H9 (cell line): Measurements from ENCODE around the gene NEK4. TPM values are rescaled to one million over a fixed set of nuclear protein-coding genes. Genes with fewer than 3 reads are reported as not detected.
A peak's percentile ranks its signal among the peaks of the same experiment; 100 is the strongest.

ENCODE experiments used
- DNase-seq: peaks from one replicate; pipeline ENCODE4 v3.0.0-alpha.2; 2017
- H2AFZ ChIP-seq: one replicate; pipeline ENCODE4 v1.6.1; 2013; ENCODE audit warnings: mild to moderate bottlenecking, low read length, control low read depth, moderate library complexity
- H2AK5ac ChIP-seq: 2 replicates; pipeline ENCODE4 v1.6.1; 2013; ENCODE audit warnings: low read length, control low read depth, mixed read lengths; ENCODE audit not compliant: insufficient read length
- H2BK120ac ChIP-seq: one replicate; pipeline ENCODE4 v1.6.1; 2013; ENCODE audit warnings: low read depth, mild to moderate bottlenecking, low read length, control low read depth, inconsistent platforms; ENCODE audit not compliant: poor library complexity, severe bottlenecking
- H2BK12ac ChIP-seq: 2 replicates; pipeline ENCODE4 v1.6.1; 2013; ENCODE audit warnings: low read length, control low read depth, mixed read lengths, low read depth; ENCODE audit not compliant: insufficient read length
- H2BK15ac ChIP-seq: 2 replicates; pipeline ENCODE4 v1.6.1; 2013; ENCODE audit warnings: low read depth, low read length, control low read depth
- H2BK20ac ChIP-seq: one replicate; pipeline ENCODE4 v1.6.1; 2013; ENCODE audit warnings: low read depth, mild to moderate bottlenecking, low read length, control low read depth, inconsistent platforms; ENCODE audit not compliant: poor library complexity, severe bottlenecking
- H2BK5ac ChIP-seq: 2 replicates; pipeline ENCODE4 v1.6.1; 2013; ENCODE audit warnings: low read length, control low read depth, mixed read lengths; ENCODE audit not compliant: insufficient read length
- H3K14ac ChIP-seq: 2 replicates; pipeline ENCODE4 v1.6.1; 2013; ENCODE audit warnings: low read length, control low read depth; ENCODE audit not compliant: insufficient read depth
- H3K18ac ChIP-seq: 2 replicates; pipeline ENCODE4 v1.6.1; 2013; ENCODE audit warnings: low read depth, mild to moderate bottlenecking, mixed read lengths, low read length, control low read depth; ENCODE audit not compliant: insufficient read length
- H3K23ac ChIP-seq: 2 replicates; pipeline ENCODE4 v1.6.1; 2013; ENCODE audit warnings: low read length, control low read depth, mixed read lengths, low read depth; ENCODE audit not compliant: insufficient read length
- H3K23me2 ChIP-seq: 2 replicates; pipeline ENCODE4 v1.6.1; 2013; ENCODE audit warnings: low read depth, mild to moderate bottlenecking, mixed read lengths, low read length, control low read depth; ENCODE audit not compliant: insufficient read length, poor library complexity, severe bottlenecking
- H3K27ac ChIP-seq: 2 replicates; pipeline ENCODE4 v1.5.1; 2013; ENCODE audit warnings: low read length, control low read depth, mixed read lengths, low read depth; ENCODE audit not compliant: insufficient read length
- H3K27me3 ChIP-seq: 2 replicates; pipeline ENCODE4 v1.6.1; 2013; ENCODE audit warnings: low read length, control low read depth, inconsistent platforms; ENCODE audit not compliant: insufficient read depth
- H3K4ac ChIP-seq: 2 replicates; pipeline ENCODE4 v1.6.1; 2013; ENCODE audit warnings: low read depth, mild to moderate bottlenecking, control low read depth, inconsistent platforms, low read length, moderate library complexity
- H3K4me1 ChIP-seq: 2 replicates; pipeline ENCODE4 v1.6.1; 2013; ENCODE audit warnings: low read length, control low read depth, inconsistent platforms; ENCODE audit not compliant: insufficient read depth
- H3K4me2 ChIP-seq: 2 replicates; pipeline ENCODE4 v1.6.1; 2013; ENCODE audit warnings: low read length, control low read depth, mixed read lengths; ENCODE audit not compliant: insufficient read length, insufficient read depth
- H3K56ac ChIP-seq: 2 replicates; pipeline ENCODE4 v1.6.1; 2013; ENCODE audit warnings: low read depth, mild to moderate bottlenecking, mixed read lengths, low read length, control low read depth; ENCODE audit not compliant: insufficient read length
- H3K79me1 ChIP-seq: 2 replicates; pipeline ENCODE4 v1.6.1; 2013; ENCODE audit warnings: low read depth, mild to moderate bottlenecking, moderate library complexity, low read length, control low read depth, inconsistent platforms; ENCODE audit not compliant: insufficient read depth, poor library complexity, severe bottlenecking
- H3K79me2 ChIP-seq: 2 replicates; pipeline ENCODE4 v1.6.1; 2013; ENCODE audit warnings: low read length, control low read depth, inconsistent platforms; ENCODE audit not compliant: insufficient read depth
- H3K9ac ChIP-seq: 2 replicates; pipeline ENCODE4 v1.6.1; 2013; ENCODE audit warnings: low read length, control low read depth, mixed read lengths; ENCODE audit not compliant: insufficient read length; ENCODE audit errors: extremely low read depth
- H3K9me3 ChIP-seq: one replicate; pipeline ENCODE4 v1.6.1; 2013; ENCODE audit warnings: low read depth, low read length, inconsistent platforms; ENCODE audit not compliant: control insufficient read depth
- H3T11ph ChIP-seq: one replicate; pipeline ENCODE4 v1.6.1; 2013; ENCODE audit warnings: mild to moderate bottlenecking, low read length, control low read depth, inconsistent platforms
- H4K20me1 ChIP-seq: one replicate; pipeline ENCODE4 v1.6.1; 2013; ENCODE audit not compliant: control insufficient read depth, insufficient read length, insufficient read depth
- H4K5ac ChIP-seq: 2 replicates; pipeline ENCODE4 v1.6.1; 2013; ENCODE audit warnings: low read depth, mild to moderate bottlenecking, mixed read lengths, low read length, control low read depth; ENCODE audit not compliant: insufficient read length
- H4K8ac ChIP-seq: replicated peaks from 2 replicates; pipeline ENCODE4 v1.6.1; 2013; ENCODE audit warnings: low read length, control low read depth, mixed read lengths, low read depth; ENCODE audit not compliant: insufficient read length
- H4K91ac ChIP-seq: 2 replicates; pipeline ENCODE4 v1.6.1; 2013; ENCODE audit warnings: low read depth, mild to moderate bottlenecking, moderate library complexity, mixed read lengths, low read length, control low read depth; ENCODE audit not compliant: insufficient read length
- H3K27ac Mint-ChIP-seq, 3 experiments: 2 replicates in 2 of 3; 3 replicates in 1 of 3; pipeline ENCODE4 v1.8.0; 2020 to 2021; ENCODE audit warnings: mixed read lengths in 3 of 3, mild to moderate bottlenecking in 1 of 3, moderate library complexity in 1 of 3
- H3K27me3 Mint-ChIP-seq: 2 replicates; pipeline ENCODE4 v1.8.0; 2021; ENCODE audit warnings: low read depth, mild to moderate bottlenecking, moderate library complexity, mixed read lengths
- H3K36me3 Mint-ChIP-seq, 3 experiments: 2 replicates in 2 of 3; 3 replicates in 1 of 3; pipeline ENCODE4 v1.8.0; 2020 to 2021; ENCODE audit warnings: low read depth in 3 of 3, mixed read lengths in 3 of 3; ENCODE audit not compliant: insufficient read depth in 1 of 3
- H3K4me1 Mint-ChIP-seq, 2 experiments: 2 replicates each; pipeline ENCODE4 v1.8.0; 2020; ENCODE audit warnings: mixed read lengths in 2 of 2
- H3K4me3 Mint-ChIP-seq, 2 experiments: 2 replicates in 1 of 2; 3 replicates in 1 of 2; pipeline ENCODE4 v1.8.0; 2020 to 2021; ENCODE audit warnings: mild to moderate bottlenecking in 2 of 2, mixed read lengths in 2 of 2, moderate library complexity in 1 of 2
- H3K9me3 Mint-ChIP-seq, 2 experiments: 2 replicates in 1 of 2; 3 replicates in 1 of 2; pipeline ENCODE4 v1.8.0; 2020; ENCODE audit warnings: mild to moderate bottlenecking in 2 of 2, mixed read lengths in 2 of 2, moderate library complexity in 1 of 2
- WGBS: extraction: QIAGEN DNeasy Blood & Tissue Kit; methylation state at CpG from one replicate; pipeline ENCODE4 v1.1.7; 2013; ENCODE audit warnings: missing lambda C conversion rate, low lambda C conversion rate, mixed read lengths; ENCODE audit not compliant: insufficient read length; ENCODE audit errors: extremely low coverage; 5-methylcytosine and 5-hydroxymethylcytosine counted together
- long read RNA-seq: library from polyadenylated mRNA; unstranded; transcript quantifications from one replicate; pipeline ENCODE4 v2.0.0, GENCODE V29; 2020
- total RNA-seq: library from RNA; stranded (reverse); gene quantifications from 2 replicates; pipeline ENCODE4 v1.2.1, GENCODE V29; 2021
- TF ChIP-seq, protein P1 (sequence below): fragments of 200-600 bp; sonication (generic); conservative IDR thresholded peaks from 3 replicates; pipeline ENCODE4 v1.8.0; 2021; ENCODE audit warnings: antibody characterized with exemption, mild to moderate bottlenecking

Gene NEK4
- total RNA-seq: 35.2 and 36.0 TPM in 2 replicates
- long read RNA-seq, full-length matches to known transcripts: 40 of 100 reads
- long read RNA-seq, partial matches to known transcripts: 15 of 100 reads
- long read RNA-seq, other reads (novel, unspliced or antisense): 45 of 100 reads

DNA sequence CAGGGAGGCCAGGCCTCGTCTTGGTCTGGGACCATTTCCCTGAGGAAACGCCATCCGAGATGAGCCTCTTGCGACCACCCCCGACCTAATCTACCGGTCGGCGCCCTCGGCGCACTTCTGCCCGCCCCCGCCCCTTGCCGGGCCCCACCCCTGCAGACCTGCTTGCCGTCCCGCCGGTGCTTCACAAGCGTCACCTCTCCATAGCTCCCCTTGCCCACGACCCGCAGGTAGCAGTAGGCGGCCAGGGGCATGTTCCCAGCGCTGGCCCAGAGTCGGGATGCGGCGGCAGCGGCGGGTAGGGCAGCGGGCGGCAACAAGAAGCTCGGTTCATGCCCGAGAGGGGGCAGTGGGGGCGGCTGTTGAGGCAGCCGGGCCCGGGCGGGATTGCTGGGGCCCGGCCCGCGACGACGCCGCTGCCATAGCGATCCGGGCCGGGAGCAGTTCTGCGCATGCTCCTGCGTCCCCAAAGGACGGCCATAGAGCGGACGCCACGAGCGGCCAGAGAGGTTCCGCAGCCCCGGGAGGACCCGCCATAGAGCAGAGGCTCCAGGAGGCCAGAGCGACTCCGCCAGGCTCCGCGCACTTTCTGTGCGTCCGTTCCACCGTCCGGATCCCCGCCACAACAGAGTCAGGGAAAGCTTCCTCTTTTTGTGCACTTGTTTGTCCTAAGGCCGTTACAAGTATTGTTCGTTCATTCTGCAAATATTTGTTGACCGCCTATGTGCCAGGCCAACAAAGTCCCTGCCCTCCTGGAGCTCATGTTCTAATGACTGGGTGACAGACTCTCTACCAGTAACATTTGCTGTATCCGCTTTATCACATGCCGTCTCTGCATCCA, at the start of gene NEK4:
NEK4 (minus strand) TSS at position 445 of the 838 bp plus-strand sequence; CDS start at position 251, 194 bp downstream.
- peak within 1 kb of the TSS; percentile 94 for H3K9ac ChIP-seq
- peak within 1 kb of the TSS; percentile 13 for H3K27ac ChIP-seq
- no peak within 1 kb of the TSS for H2BK12ac ChIP-seq
- H3K27me3 Mint-ChIP-seq: peaks cover 6% of the 10 kb centered on the region; the same call in 1 of the 2 replicates
- peak within 1 kb of the TSS; percentile 75 for H3K14ac ChIP-seq
- peak within 1 kb of the TSS; percentile 82 to 92 for H3K4me3 Mint-ChIP-seq
- no CpG with 5 or more reads among the region's 67 CpGs for WGBS
- H3K36me3 Mint-ChIP-seq: peaks cover 3 to 23% (median 20%) of the 10 kb centered on the region in 3 experiments; a peak in 6 of 7 replicates
- no peak within 1 kb of the TSS for H3K23ac ChIP-seq
- H3K79me1 ChIP-seq: no peaks in the 10 kb centered on the region
- H2AK5ac ChIP-seq: no peak within 1 kb of the TSS
- H2BK15ac ChIP-seq: no peak within 1 kb of the TSS
- H2BK5ac ChIP-seq: no peak within 1 kb of the TSS
- no peak within 1 kb of the TSS for H3K56ac ChIP-seq
- H2AFZ ChIP-seq: no peak within 1 kb of the TSS
- H3K4me1 Mint-ChIP-seq: peaks cover 9 to 16% of the 10 kb centered on the region in 2 experiments
- H3K79me2 ChIP-seq: no peaks in the 10 kb centered on the region; the same call in 1 of the 2 replicates
- peak within 1 kb of the TSS; percentile 77 to 99 (median 98) for H3K27ac Mint-ChIP-seq
- H3K27me3 ChIP-seq: no peaks in the 10 kb centered on the region
- H3K4me1 ChIP-seq: no peaks in the 10 kb centered on the region
- peaks cover 6% of the 10 kb centered on the region for H3K23me2 ChIP-seq
- no peak within 1 kb of the TSS for H2BK20ac ChIP-seq
- no peak within 1 kb of the TSS for H4K91ac ChIP-seq
- H3K4ac ChIP-seq: no peak within 1 kb of the TSS
- H3K9me3 ChIP-seq: no peaks in the 10 kb centered on the region
- peak within 1 kb of the TSS; percentile 72 for H3K18ac ChIP-seq
- H4K8ac ChIP-seq: no peak within 1 kb of the TSS
- TF ChIP-seq, protein P1, sequence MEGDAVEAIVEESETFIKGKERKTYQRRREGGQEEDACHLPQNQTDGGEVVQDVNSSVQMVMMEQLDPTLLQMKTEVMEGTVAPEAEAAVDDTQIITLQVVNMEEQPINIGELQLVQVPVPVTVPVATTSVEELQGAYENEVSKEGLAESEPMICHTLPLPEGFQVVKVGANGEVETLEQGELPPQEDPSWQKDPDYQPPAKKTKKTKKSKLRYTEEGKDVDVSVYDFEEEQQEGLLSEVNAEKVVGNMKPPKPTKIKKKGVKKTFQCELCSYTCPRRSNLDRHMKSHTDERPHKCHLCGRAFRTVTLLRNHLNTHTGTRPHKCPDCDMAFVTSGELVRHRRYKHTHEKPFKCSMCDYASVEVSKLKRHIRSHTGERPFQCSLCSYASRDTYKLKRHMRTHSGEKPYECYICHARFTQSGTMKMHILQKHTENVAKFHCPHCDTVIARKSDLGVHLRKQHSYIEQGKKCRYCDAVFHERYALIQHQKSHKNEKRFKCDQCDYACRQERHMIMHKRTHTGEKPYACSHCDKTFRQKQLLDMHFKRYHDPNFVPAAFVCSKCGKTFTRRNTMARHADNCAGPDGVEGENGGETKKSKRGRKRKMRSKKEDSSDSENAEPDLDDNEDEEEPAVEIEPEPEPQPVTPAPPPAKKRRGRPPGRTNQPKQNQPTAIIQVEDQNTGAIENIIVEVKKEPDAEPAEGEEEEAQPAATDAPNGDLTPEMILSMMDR: no peak; the same call in 2 of the 3 replicates
- peak within 1 kb of the TSS; percentile 58 for H4K5ac ChIP-seq
- no peaks in the 10 kb centered on the region for H4K20me1 ChIP-seq
- peak; percentile 93 for DNase-seq
- H3K4me2 ChIP-seq: peak within 1 kb of the TSS; percentile 95
- no peaks in the 10 kb centered on the region for H3K9me3 Mint-ChIP-seq
- H2BK120ac ChIP-seq: no peak within 1 kb of the TSS
- no peak within 1 kb of the TSS for H3T11ph ChIP-seq
